KBM-7 (cell line): ENCODE results near the gene PKN1.

Source experiments
- DNase-seq: peaks from one replicate; pipeline ENCODE4 v3.0.0-alpha.2; 2015
- in situ Hi-C: fragments of 300-500 bp; cut with MboI; formaldehyde crosslinking; loops from 2 replicates; pipeline ENCODE4 v1.14.3; 2020; ENCODE audit warnings: low sequenced_read_pairs, low pct_unique_long_range_greater_than_20kb, mixed read lengths

The PKN1 gene

GRCh38 chr19:14419106-14419813 is 13.8 kb upstream of the PKN1 start, which contains the start of gene DDX39A:
TSS of gene DDX39A (minus strand) at chr19:14419341. CDS start at chr19:14413220, 6,121 bp downstream.
- DNase-seq: peak; percentile 99
- in situ Hi-C loops: no loop called here

GRCh38 chr19:14425696-14426138 is 7.4 kb upstream of the PKN1 start:
- in situ Hi-C loops: no loop called here
- DNase-seq: no peak

GRCh38 chr19:14427461-14427860 is 5.6 kb upstream of the PKN1 start:
- in situ Hi-C loops: no loop called here

GRCh38 chr19:14428882-14429416 is 4.2 kb upstream of the PKN1 start:
- no peak for DNase-seq
- in situ Hi-C loops: no loop called here

More at GRCh38 chr19:14427461-14427860, 5.6 kb upstream of the PKN1 start:
- DNase-seq: no peak

GRCh38 chr19:14430712-14431111 is 2.4 kb upstream of the PKN1 start:
- in situ Hi-C loops: no loop called here
- DNase-seq: no peak

- peak; percentile 30 for DNase-seq
- in situ Hi-C loops: no loop called here
Observed at GRCh38 chr19:14433554-14434501, 722 bp downstream of the PKN1 start.

GRCh38 chr19:14434543-14435319 is 1.6 kb downstream of the PKN1 start:
- DNase-seq: peak; percentile 61
- in situ Hi-C loops: no loop called here

GRCh38 chr19:14435320-14436050 is 2.4 kb downstream of the PKN1 start:
- DNase-seq: no peak
- in situ Hi-C loops: no loop called here

GRCh38 chr19:14437578-14438140 is 4.6 kb downstream of the PKN1 start:
- DNase-seq: no peak
- in situ Hi-C loops: no loop called here

GRCh38 chr19:14439014-14439413 is 5.9 kb downstream of the PKN1 start:
- in situ Hi-C loops: no loop called here
- peak; percentile 35 for DNase-seq

- in situ Hi-C loops: no loop called here
- DNase-seq: peak; percentile 92
Observed at GRCh38 chr19:14440049-14440448, 6.9 kb downstream of the PKN1 start.

- in situ Hi-C loops: no loop called here
- DNase-seq: no peak
Observed at GRCh38 chr19:14441041-14441938, 8.2 kb downstream of the PKN1 start.

GRCh38 chr19:14442891-14443631 is 10.0 kb downstream of the PKN1 start:
- no peak for DNase-seq
- in situ Hi-C loops: no loop called here

GRCh38 chr19:14443632-14444216 is 10.6 kb downstream of the PKN1 start:
- in situ Hi-C loops: no loop called here
- DNase-seq: no peak

GRCh38 chr19:14446336-14447036 is 13.4 kb downstream of the PKN1 start:
- in situ Hi-C loops: no loop called here
- DNase-seq: no peak

- in situ Hi-C loops: no loop called here
- DNase-seq: no peak
Observed at GRCh38 chr19:14449321-14449720, 16.2 kb downstream of the PKN1 start.
